Heart left ventricle (tissue), 13 donors: ENCODE data around the gene EXTL1.

ENCODE experiments used
- POLR2A ChIP-seq, 2 donors: fragments of 450-650 bp; IDR thresholded peaks; one replicate each; pipeline ENCODE4 v1.6.1; 2017; ENCODE audit warnings: antibody characterized with exemption in 2 of 2, mild to moderate bottlenecking in 2 of 2, moderate library complexity in 2 of 2
- TF ChIP-seq, protein P1 (sequence below), 12 donors: fragments of 200-600 bp; sonication (generic) in 4 of 12; IDR thresholded peaks; one replicate each; pipeline versions ENCODE4 v1.5.0 to v1.8.0; 2018 to 2022; ENCODE audit warnings: antibody characterized with exemption in 12 of 12, mild to moderate bottlenecking in 5 of 12
- donor health status: ischemic (EF 13 %, LVEDD 7.1; RV severe dilation, severe dysfunction).
- donor health status: DM: no; HTN: yes; CAD: no.
- donor health status: DM: no; HTN: no; CAD: no.
- donor health status: ischemic (EF 25% LVEDD 6.9; RV normal size, moderate dysfunction).
- donor health status: ischemic (EF 25% LVEDD 5.7; RV mildly dilated, moderate dysfunction).
- donor health status: ischemic (EF 35%, LVEDD 5.7; RV mildly dilated, moderate dysfunction).
- donor health status: nonischemic (EF 11% LVEDD 7.7; RV severe dilation, severe dysfunction).
- donor health status: DM: yes; HTN: yes; CAD: no.
- donor health status: PGD.
- donor health status: ischemic (EF 29% LVEDD 5.4; RV normal size, mild dysfunction).
- donor health status: nonischemic (EF 23%, LVEDD 6.1; RV moderate dilation, normal function).

DNA sequence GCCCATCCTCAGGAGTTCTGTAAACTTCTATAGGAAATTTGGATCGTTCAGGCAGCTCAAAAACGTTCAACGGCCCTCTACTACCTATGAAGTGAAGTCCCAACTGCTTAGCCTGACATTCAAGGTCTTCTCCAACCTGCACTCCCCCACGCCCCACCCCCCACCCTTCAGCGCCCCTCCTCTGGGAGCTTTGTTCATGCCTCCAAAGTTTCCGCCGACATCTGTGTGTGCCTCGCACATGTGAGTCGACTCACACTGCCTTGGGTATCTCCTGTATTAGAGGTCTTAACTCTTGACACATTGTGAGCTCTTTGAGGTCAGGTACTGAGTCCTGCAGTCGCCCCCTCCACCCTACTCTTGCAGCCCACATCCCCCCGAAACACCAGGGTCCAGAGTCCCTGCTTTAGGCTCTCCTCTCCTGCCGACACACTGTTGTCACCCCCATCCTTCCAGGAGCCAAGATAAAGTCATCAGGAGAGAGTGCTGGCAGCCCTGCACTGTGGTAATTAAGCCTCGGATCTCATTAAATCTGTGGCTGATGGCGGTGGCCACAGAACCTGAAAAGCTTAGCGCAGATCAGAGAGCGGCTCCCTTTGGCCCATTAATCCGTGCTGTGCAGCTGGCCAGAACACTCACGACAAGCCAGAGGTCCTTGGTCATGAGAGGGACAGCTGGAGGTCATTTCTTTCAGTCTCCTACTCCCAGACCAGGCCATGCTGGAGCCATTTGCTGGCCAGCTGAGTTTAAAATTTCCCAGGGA lies 22.4 kb upstream of the EXTL1 start:
- TF ChIP-seq, protein P1, sequence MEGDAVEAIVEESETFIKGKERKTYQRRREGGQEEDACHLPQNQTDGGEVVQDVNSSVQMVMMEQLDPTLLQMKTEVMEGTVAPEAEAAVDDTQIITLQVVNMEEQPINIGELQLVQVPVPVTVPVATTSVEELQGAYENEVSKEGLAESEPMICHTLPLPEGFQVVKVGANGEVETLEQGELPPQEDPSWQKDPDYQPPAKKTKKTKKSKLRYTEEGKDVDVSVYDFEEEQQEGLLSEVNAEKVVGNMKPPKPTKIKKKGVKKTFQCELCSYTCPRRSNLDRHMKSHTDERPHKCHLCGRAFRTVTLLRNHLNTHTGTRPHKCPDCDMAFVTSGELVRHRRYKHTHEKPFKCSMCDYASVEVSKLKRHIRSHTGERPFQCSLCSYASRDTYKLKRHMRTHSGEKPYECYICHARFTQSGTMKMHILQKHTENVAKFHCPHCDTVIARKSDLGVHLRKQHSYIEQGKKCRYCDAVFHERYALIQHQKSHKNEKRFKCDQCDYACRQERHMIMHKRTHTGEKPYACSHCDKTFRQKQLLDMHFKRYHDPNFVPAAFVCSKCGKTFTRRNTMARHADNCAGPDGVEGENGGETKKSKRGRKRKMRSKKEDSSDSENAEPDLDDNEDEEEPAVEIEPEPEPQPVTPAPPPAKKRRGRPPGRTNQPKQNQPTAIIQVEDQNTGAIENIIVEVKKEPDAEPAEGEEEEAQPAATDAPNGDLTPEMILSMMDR (IDR thresholded peaks at IDR 0.05) = no peak
- TF ChIP-seq POLR2A (IDR thresholded peaks at IDR 0.05) = no peak
